Fibroblast of the conjunctiva (primary cell): Measurements from ENCODE around the gene AKAP7.
A peak's percentile ranks its signal among the peaks of the same experiment; 100 is the strongest.

Experiments used
- DNase-seq: peaks from one replicate; pipeline ENCODE4 v3.0.0-alpha.2; 2010; ENCODE audit warnings: low read depth

AKAP7 gene

DNA sequence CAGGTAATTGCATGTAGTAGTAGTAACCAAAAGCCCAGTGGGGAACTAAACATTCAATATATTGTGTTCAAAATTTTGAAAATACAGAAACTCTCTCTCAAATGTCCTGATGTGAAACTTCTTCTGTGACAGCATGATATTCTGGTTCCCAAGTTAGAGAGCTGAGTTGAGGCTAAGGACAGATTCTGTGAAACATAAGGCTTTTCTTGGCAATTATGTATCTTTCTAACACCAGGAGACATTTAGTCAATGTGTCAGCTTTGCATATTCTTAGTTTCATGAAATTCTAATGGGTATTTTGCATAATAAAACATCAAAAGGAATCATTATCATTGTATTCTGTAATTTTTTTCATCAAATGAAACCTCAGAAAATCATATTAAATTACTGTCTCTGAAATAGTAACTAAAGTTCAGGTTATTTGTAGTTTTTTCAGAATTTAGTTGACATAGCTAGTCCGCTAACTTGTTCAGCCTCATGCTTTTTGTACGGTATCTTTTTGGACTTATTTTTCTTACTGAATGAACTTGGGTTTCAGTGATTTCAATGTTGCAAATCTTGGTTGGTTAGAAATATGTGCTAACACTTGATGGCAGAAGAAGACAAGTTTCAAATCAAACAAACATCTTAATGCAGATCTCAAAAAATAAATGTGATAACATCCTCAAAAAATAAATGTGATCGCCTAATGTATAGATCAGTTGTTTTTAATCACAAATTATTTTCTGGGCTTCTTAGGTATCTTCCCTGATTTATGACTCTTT is 70.4 kb downstream of the AKAP7 start:
- DNase-seq: no peak

DNA sequence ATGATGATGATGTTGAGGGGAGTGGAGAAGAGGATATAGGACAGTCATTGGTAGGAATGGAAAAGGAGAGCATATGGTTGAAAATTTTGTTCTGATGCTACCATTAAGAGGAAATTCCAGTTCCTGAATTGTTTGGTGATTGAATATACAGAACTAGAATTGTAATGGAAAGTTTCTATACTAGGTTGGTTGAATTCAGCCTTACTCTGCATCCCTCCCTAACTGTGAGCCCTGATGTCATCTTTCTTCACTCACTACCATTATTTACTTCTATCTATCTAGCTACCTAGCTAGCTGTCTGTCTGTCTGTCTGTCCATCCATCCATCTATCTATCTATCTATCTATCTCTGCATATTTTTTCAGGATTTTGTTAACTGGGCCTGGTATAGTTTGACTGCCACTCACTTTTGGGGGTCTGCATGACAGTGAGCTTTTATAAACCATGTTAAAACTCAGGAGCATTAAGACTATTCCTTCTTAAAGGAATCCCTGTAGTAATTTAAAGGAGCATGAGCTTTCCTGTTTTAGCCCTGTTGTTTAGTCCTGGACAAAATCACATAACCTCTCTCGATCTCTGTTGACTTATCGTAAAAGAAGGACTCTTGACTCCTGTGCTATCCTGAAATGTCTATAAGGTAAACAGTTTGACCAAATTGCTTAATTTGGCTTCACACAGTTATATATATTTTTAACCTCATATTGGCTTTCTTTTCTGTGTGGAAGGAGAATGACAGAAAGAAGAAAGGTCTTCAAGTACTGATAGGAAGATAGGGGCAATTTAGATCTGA is 71.4 kb downstream of the AKAP7 start:
- DNase-seq: no peak

DNA sequence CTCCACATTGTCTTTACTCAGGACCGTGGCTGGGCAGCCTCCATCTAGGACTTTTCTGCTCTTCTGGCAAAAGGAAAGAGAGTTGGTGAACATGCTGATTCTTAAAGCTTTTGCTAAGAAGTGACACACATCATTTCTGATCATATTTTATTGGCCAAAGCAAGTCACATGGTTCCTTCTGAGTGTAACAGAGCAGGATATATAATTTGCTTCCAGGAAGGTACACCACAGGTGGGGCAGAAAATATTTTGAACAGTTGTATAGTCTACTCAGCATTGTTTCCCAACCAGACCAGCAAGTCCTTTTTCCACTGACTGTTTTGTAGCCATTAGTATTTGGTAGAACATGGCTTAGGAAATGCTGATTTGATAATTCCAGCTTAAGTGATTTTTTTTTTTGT is 73.5 kb downstream of the AKAP7 start:
- DNase-seq: no peak

GRCh38 chr6:131210469-131210868 is 75.2 kb downstream of the AKAP7 start:
- no peak for DNase-seq

DNA sequence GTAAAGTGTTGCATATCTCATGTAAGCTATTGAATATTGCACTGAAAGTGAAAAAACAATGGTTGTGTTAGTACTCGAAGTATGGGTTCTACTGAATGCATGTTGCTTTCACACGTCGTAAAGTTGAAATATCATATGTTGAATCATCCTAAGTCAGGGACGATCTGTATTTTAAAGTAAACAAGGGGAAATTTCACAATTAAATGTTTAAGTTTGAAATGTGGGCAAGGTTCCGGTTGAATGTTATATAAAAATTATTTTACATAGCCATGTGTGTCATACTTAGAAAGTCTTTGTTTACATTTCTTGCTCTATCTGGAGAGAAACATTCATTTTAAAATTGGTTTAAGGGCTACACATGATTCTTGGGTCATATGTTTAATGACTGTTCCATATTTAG is 76.8 kb downstream of the AKAP7 start:
- no peak for DNase-seq

DNA sequence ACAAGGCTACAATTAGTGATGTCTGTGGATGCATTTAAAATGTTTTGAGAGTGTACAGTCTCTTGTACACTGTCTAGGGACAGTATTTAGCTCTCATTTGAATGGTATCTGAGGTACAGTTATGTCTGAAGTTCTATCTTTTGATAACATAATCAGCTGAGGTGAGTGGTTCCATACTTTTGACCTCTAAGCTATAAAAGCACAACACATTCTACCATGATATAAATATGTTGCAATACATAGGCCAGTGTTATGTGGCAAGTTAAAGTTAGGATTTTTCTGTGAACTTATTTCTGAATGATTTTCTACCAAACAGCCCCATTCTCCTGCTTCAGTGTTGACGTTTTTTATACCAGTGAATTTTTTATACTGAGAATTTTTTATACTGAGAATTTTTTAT is 77.6 kb downstream of the AKAP7 start:
- DNase-seq: no peak

DNA sequence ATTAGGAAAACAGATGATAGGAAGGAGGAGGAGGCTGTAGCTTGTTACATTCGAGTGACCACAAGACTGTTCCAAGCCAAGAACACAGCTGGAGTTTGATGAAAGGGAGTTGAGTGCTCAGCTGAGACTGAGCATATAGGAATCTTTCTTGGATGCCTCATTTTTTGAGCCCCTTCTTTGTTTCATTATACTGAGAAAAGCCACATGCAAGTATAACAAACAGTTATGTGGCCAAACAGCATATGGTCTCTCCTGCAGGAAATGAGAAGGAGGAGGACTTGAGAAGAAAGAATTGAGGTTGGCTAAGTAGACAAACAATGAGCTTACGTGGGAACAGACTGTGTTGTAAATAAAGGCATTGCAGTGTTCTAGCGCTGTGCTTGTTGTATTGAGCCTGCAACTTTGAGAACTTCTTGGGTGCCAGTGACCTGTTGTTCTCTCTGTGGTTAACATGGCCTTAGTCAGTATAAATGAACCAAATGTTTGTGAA is 78.3 kb downstream of the AKAP7 start:
- peak; percentile 30 for DNase-seq

DNA sequence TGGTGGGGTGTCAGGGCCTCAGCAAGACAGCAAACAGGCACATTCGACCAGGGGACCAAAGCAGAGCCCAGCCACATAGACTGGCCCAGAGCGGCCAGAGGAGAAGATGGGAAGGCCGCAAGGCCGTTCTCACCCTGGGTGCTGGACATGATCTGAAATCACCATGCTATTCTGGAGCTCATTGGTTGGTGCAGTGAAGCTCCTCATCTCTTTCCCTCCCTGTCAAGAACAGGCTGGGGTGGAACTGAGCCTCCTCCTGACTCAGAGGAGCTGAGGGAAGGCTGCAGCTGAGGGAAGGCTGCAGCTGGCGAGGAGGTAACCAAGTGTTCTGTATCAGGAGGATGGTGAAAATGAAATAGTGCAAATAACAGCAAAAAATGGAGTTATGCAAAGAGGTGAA is 80.0 kb downstream of the AKAP7 start:
- no peak for DNase-seq

DNA sequence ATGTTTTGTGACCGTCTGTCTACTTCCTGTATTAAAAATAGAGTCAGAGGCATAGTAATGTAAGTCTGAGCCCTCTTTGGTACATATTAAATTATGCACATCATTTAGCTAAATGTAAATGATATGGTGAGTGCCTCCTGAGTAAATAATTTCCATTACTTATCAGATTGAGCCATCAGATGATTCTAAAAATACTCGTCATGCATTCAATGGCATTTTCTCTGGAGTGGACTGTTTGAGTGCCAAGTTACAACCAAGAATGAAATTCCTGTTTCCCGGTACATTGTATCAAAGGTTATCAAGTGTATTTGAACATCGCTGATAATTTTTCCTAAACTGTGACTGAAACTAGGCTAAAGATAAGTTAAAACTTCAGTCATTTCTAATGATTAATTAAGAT is 81.0 kb downstream of the AKAP7 start:
- DNase-seq: no peak

GRCh38 chr6:131222773-131223172 is 87.5 kb downstream of the AKAP7 start:
- DNase-seq: no peak

GRCh38 chr6:131223416-131223815 is 88.1 kb downstream of the AKAP7 start:
- DNase-seq: no peak

- DNase-seq: no peak
Observed at GRCh38 chr6:131225127-131225526, 89.9 kb downstream of the AKAP7 start.

- no peak for DNase-seq
Observed at GRCh38 chr6:131225959-131226358, 90.7 kb downstream of the AKAP7 start.

GRCh38 chr6:131226459-131227157 is 91.3 kb downstream of the AKAP7 start:
- no peak for DNase-seq

DNA sequence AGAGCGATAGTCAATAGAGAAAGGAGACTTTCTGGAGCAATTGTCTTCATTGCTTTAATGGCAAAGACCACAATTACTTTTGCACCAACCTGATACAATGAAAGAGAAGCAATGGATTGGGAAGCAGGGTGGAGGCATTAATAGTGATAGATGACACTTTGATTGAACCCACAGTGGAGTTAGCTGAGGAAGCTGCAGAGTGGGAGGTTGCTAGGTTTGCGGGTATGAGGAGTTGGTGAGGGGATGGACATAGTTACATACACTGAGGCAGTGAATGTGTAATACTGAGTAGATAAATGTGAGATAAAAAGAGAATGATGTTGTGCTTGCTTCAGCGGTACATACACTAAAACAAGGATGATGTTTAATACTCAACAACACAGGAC is 91.9 kb downstream of the AKAP7 start:
- DNase-seq: no peak

DNA sequence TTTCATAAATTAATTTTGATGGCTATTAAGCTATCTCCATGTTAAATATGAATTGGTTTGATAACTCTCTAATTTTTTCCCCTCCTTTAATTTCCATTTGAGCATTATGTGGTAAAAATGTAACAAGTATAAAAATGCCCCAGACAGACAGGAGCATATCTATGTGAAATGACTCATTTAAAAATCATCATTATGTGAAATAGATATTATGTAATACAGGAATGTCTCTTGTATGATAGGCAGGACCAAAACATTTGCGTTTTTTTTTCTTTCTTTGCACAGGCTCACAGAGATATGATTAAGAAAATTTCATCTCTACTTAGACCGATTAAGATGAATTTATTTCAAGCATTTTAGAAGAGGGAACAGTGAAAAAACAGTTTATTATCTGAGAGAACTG is 95.8 kb downstream of the AKAP7 start:
- no peak for DNase-seq

DNA sequence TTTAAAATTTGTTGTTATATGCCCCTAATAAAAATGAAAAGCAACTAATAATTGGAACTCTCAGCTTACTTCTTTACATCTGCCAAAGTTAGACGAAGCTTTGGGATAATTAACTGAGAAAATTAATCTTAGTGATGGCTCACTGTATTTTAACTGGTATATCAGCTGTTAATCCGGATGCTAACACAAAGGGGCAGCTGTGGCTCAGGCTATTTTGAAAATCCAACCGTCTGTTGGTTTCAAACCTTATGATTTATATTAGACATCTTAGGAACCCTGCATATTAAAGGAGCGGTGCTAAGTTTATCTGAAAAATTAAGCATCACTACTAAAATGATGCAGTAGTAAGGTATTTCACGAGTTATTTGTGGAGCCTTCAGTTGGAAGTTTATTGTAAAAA is 96.6 kb downstream of the AKAP7 start:
- DNase-seq: no peak

DNA sequence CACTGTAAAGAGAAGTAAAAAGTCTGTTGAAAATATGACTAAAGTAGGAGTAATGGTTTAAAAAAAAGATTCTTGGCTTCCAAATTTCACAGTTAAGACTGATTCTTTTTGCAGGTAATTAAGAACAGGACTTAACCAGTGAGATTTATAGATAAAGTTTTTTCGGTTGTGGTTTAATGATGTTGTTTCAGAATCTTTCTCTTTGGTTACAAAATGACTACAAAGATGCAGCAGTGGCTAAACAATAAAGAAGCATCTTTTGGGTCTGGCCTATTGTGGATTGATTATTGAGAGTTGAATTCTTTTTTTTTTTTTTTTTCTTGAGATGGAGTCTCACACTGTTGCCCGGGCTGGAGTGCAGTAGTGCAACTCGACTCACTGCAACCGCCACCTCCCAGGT is 109.7 kb downstream of the AKAP7 start:
- no peak for DNase-seq

DNA sequence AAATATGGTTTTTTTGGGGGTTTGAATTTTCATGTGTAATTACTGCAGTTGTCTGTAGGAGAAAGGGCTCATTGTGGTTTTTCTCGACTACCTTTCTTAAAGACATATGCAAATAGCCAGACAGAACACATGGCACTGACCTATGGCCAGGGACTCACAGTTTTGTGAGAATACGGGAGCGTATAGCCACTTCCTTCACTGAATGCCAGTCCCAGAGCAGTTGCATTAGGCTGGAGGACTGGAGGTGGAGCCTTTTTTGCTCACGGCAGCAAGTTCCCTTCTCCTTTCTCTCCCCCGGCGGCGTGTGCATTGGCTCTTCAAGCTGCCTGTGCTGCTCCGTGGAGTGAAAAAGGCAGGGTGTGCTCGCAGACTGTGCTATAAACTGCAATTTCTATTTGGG is 114.9 kb downstream of the AKAP7 start:
- peak; percentile 20 for DNase-seq

GRCh38 chr6:131250936-131251335 is 115.7 kb downstream of the AKAP7 start:
- no peak for DNase-seq

GRCh38 chr6:131251590-131252199 is 116.4 kb downstream of the AKAP7 start:
- DNase-seq: no peak

GRCh38 chr6:131255434-131255833 is 120.2 kb downstream of the AKAP7 start:
- no peak for DNase-seq
